Hepatocyte (in vitro differentiated cells): ENCODE measurements around the gene MANBA.

Source experiments
- EZH2phosphoT487 ChIP-seq: fragments of 200-600 bp; sonication (generic); IDR thresholded peaks from one replicate; pipeline ENCODE4 v1.6.1; 2018; ENCODE audit warnings: antibody characterized with exemption, mild to moderate bottlenecking, low read depth, moderate library complexity; ENCODE audit not compliant: unreplicated experiment, severe bottlenecking
- TF ChIP-seq, protein P1 (sequence below): fragments of 200-600 bp; sonication (generic); IDR thresholded peaks from 2 replicates; pipeline ENCODE4 v1.5.1; 2016; ENCODE audit warnings: antibody characterized with exemption, mild to moderate bottlenecking; ENCODE audit not compliant: poor library complexity

- TF ChIP-seq, protein P1, sequence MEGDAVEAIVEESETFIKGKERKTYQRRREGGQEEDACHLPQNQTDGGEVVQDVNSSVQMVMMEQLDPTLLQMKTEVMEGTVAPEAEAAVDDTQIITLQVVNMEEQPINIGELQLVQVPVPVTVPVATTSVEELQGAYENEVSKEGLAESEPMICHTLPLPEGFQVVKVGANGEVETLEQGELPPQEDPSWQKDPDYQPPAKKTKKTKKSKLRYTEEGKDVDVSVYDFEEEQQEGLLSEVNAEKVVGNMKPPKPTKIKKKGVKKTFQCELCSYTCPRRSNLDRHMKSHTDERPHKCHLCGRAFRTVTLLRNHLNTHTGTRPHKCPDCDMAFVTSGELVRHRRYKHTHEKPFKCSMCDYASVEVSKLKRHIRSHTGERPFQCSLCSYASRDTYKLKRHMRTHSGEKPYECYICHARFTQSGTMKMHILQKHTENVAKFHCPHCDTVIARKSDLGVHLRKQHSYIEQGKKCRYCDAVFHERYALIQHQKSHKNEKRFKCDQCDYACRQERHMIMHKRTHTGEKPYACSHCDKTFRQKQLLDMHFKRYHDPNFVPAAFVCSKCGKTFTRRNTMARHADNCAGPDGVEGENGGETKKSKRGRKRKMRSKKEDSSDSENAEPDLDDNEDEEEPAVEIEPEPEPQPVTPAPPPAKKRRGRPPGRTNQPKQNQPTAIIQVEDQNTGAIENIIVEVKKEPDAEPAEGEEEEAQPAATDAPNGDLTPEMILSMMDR = no peak
- no peak for TF ChIP-seq EZH2phosphoT487
Measured at GRCh38 chr4:102732678-102733077, 28.1 kb downstream of the MANBA start.
